ENCODE results near the gene PARP9. TPM values are rescaled to one million over a fixed set of nuclear protein-coding genes. Genes with fewer than 3 reads are reported as not detected.

The PARP9 gene
- 10 to 100 TPM; 39.9 to 46.0 TPM for total RNA-seq

DNA sequence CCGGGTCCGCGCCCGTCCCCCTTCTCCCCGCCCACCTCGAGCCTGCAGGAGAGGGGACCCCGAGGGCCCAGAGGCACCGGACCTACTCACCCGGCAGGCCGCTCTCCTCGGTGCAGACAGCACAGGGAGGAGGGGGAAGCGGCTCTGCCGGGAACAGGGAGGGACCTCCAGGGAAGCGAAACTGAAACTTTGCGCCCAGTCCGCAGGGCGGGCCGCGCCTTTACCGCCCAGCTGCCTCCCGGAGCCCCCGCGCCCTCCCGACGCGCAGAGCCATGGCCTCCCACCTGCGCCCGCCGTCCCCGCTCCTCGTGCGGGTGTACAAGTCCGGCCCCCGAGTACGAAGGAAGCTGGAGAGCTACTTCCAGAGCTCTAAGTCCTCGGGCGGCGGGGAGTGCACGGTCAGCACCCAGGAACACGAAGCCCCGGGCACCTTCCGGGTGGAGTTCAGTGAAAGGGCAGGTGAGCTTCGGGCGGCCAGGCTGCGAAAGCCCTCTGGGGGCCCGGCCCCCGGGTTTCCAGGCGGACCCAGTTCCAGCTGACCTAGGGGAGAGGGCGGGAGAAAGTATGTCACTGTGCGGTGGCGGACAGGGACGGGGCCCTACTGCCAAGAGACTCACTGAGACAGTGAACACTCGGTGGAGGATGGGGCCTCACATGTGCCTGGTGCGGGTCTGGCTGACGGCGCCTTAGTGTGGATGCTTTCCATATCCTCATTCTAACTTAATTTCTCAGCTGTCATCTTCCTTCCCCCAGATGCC, at the start of gene PARP9, which contains the start of gene DTX3L:
Gene PARP9 (minus strand): TSS at position 146 of the 758 bp plus-strand sequence. CDS start 4,680 bp downstream, outside the sequence.
Gene DTX3L (plus strand): TSS at position 184 of the 758 bp plus-strand sequence. CDS start 89 bp downstream, at position 273.
- CTCF ChIA-PET, result interaction anchor here (1.0 to 2.6 kb wide), 4 partner anchors 61 to 148 kb away, joined by 3 to 45 read pairs (median 4); partner anchors contain the start of genes PARP14 and WDR5B
- POLR2A ChIA-PET, result interaction anchor here (0.6 to 1.0 kb wide), 2 partner anchors 115 to 462 kb away, joined by 4 to 5 read pairs; no protein-coding TSS in a partner anchor
- Mint-ChIP-seq H3K27me3 (no peaks in the 10 kb centered on the region), H3K36me3 (ENCODE audit: low read depth) (peaks cover 58% of the 10 kb centered on the region), H3K9me3 (ENCODE audit: low read depth) (no peaks in the 10 kb centered on the region), H3K27ac (peak within 1 kb of the TSS; percentile 97), H3K4me1 (peaks cover 67% of the 10 kb centered on the region), H3K4me3 (peak within 1 kb of the TSS; percentile 83)
- peak; percentile 89 for DNase-seq
- intact Hi-C loops (cut with DNase I, micrococcal nuclease), result loop anchor here (1.0 to 5.0 kb wide), 7 partner anchors 12 to 1017 kb away; partner anchors contain the start of genes FAM162A (in 1 of the 2), HSPBAP1 (in 1 of the 2), POLQ (in 1 of the 2) and SEMA5B (in 1 of the 2)
- ATAC-seq, result peak; percentile 83

DNA sequence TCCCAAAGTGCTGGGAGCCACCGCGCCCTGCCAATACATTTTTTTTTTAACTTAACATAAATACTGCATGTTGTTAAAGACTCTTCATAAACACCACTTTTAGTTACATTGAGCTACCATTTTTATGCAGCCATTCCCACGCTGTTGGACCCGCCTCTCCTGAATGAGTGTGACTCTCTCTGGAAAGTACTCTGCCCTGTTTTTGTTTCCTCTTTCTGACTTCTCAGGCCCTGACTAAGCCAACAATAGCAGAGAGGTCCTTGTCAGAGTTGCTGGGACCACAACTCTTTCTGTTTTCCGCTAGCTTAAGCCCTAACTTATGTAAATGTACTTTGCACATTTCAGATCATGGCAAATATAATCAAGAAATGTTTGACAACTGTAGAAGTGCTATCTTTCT, 48.6 kb upstream of the PARP9 start:
- H3K27ac Mint-ChIP-seq, result no peak overlapping the region
- CTCF ChIA-PET, result interaction anchor here (0.7 kb wide), 1 partner anchor 71 kb away, joined by 3 read pairs; no protein-coding TSS in a partner anchor

DNA sequence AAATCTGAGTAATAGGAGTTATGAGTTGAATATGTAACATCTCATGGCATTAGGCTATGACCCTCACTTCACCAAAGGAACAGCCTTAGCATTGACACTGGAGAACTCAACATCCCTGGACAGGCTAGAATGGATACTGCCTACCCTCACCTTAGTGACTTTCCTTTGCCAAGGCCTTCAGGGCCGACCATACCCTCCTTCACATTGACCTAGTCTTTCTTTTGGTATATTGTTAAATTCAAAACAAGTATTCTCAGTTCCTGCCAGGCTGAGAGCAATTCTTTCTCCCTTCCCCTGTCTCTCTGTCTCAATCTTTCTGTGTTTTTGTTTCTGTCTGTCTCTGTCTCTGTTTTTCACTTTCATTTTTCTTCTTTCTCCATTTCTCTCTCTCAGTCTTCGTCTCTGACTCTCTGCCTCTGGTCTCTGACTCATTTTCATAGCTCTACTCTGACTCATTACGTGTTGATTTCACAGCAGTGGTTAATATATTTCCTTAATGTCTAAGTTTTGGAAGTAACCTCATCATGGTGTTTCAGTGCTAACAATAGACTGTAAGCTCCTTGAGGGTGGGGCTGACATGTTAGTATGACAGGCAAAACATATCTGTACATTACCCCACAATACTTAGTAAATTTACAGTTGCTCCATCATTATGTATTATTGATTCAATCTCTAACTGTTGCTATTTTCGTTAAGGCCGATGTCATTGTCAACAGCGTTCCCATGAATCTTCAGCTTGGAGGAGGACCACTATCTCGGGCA, 45.9 kb upstream of the PARP9 start:
- ChIA-PET CTCF (interaction anchor here (0.5 to 1.2 kb wide), 5 partner anchors 33 to 333 kb away, joined by 3 to 5 read pairs (median 3); partner anchors contain the start of gene PARP15), POLR2A (interaction anchor here (0.5 to 1.0 kb wide), 4 partner anchors 11 to 949 kb away, joined by 3 to 6 read pairs (median 4); partner anchors contain the start of gene HCLS1)
- Mint-ChIP-seq H3K27me3 (no peaks in the 10 kb centered on the region), H3K27ac (peak overlapping the region; percentile 85), H3K4me1 (peaks cover 24% of the 10 kb centered on the region), H3K36me3 (ENCODE audit: low read depth) (peaks cover 34% of the 10 kb centered on the region), H3K9me3 (ENCODE audit: low read depth) (peaks cover 8% of the 10 kb centered on the region), H3K4me3 (peak overlapping the region; percentile 25)
- intact Hi-C loops (cut with DNase I, micrococcal nuclease), result loop anchor here (1.0 to 2.0 kb wide), 13 partner anchors 23 to 464 kb away; partner anchors contain the start of genes DTX3L (in 2 of the 2), PARP9 (in 2 of the 2) and PARP14 (in 1 of the 2)
- ATAC-seq, result peak; percentile 95
- DNase-seq, result peak; percentile 27

More for the DNA sequence above, 48.6 kb upstream of the PARP9 start:
- peaks cover 8% of the 10 kb centered on the region for H3K9me3 Mint-ChIP-seq (ENCODE audit: low read depth)
- H3K4me1 Mint-ChIP-seq, result peaks cover 24% of the 10 kb centered on the region
- no peak for ATAC-seq
- POLR2A ChIA-PET, result interaction anchor here (0.7 kb wide), 1 partner anchor 57 kb away, joined by 4 read pairs; no protein-coding TSS in a partner anchor
- intact Hi-C loops (cut with DNase I, micrococcal nuclease), result no loop called here
- H3K27me3 Mint-ChIP-seq, result no peaks in the 10 kb centered on the region
- H3K36me3 Mint-ChIP-seq (ENCODE audit: low read depth), result peaks cover 39% of the 10 kb centered on the region
- DNase-seq, result no peak
- H3K4me3 Mint-ChIP-seq, result no peak overlapping the region

DNA sequence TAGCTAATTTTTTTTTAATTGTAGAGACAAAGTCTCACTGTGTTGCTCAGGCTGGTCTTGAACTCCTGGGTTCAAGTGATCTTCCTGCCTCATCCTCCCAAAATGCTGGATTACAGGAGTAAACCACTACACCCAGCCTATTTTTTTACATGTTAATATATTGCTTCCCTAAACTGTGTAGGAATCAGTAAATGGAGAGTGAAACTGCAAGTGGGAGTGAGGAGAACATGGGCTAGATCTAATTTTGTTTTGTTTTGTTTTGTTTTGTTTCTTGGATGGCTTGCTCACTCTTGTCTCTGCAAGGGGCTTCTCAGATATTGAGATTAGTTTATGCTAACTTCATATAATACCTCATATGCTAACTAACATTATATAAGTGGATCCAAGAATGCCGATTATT, 44.8 kb upstream of the PARP9 start:
- POLR2A ChIA-PET, result no interaction called here
- ATAC-seq (no peak), DNase-seq (no peak)
- H3K27ac Mint-ChIP-seq, result peak overlapping the region; percentile 78
- H3K4me1 Mint-ChIP-seq, result peaks cover 24% of the 10 kb centered on the region
- no peaks in the 10 kb centered on the region for H3K27me3 Mint-ChIP-seq
- H3K4me3 Mint-ChIP-seq, result no peak overlapping the region
- H3K9me3 Mint-ChIP-seq (ENCODE audit: low read depth), result peaks cover 8% of the 10 kb centered on the region
- H3K36me3 Mint-ChIP-seq (ENCODE audit: low read depth), result peaks cover 34% of the 10 kb centered on the region
- CTCF ChIA-PET, result no interaction called here
- intact Hi-C loops (cut with DNase I, micrococcal nuclease), result no loop called here

DNA sequence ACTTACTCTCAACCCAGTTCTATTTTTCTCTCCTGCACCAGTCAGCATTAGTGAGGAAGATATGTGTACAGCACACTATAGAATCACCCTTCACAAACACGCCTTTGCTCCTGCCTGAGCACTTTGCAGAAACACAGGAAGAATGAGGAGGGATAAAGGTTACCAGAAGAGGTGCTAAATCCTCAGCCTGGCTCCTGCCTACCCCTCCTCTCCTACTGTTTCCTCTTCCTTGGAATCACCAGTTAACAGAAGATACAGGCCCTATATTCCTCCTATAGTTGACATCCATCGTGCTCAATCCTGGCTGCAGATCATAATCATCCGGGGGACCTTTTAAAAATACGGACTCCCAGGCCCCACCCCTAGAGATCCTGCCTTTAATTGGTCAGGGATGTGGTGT, 42.2 kb upstream of the PARP9 start:
- intact Hi-C loops (cut with DNase I, micrococcal nuclease), result no loop called here
- ChIA-PET CTCF (no interaction called here), POLR2A (no interaction called here)
- Mint-ChIP-seq H3K4me1 (peaks cover 28% of the 10 kb centered on the region), H3K9me3 (ENCODE audit: low read depth) (peaks cover 8% of the 10 kb centered on the region), H3K27ac (no peak overlapping the region), H3K4me3 (no peak overlapping the region), H3K36me3 (ENCODE audit: low read depth) (peaks cover 20% of the 10 kb centered on the region), H3K27me3 (no peaks in the 10 kb centered on the region)
- no peak for DNase-seq
- ATAC-seq, result no peak

DNA sequence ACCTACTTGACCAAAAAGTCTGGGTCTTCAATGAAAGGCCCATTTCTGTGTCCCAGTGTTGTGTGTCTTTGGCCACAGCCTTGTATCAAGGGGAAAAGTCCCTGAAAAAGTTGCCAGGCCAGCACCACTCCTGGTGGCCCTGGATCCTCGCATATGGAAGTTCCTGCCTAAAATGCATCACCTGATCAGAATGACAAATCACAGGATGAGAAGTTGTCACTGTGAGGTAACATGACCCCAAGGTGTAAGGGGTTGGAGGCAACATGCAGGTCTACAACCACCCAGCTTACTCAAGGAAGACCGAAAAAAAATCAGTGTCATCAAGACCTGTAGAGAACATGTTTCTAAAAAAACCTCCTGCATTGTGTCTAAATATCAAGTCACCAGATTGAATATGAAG, 39.0 kb upstream of the PARP9 start:
- Mint-ChIP-seq H3K27ac (no peak overlapping the region), H3K27me3 (no peaks in the 10 kb centered on the region), H3K4me1 (peaks cover 7% of the 10 kb centered on the region), H3K36me3 (ENCODE audit: low read depth) (peaks cover 5% of the 10 kb centered on the region), H3K4me3 (no peak overlapping the region), H3K9me3 (ENCODE audit: low read depth) (no peaks in the 10 kb centered on the region)
- ATAC-seq, result no peak
- no peak for DNase-seq
- intact Hi-C loops (cut with DNase I, micrococcal nuclease), result no loop called here
- POLR2A ChIA-PET, result no interaction called here
- CTCF ChIA-PET, result interaction anchor here (1.1 kb wide), 1 partner anchor 76 kb away, joined by 4 read pairs; no protein-coding TSS in a partner anchor

DNA sequence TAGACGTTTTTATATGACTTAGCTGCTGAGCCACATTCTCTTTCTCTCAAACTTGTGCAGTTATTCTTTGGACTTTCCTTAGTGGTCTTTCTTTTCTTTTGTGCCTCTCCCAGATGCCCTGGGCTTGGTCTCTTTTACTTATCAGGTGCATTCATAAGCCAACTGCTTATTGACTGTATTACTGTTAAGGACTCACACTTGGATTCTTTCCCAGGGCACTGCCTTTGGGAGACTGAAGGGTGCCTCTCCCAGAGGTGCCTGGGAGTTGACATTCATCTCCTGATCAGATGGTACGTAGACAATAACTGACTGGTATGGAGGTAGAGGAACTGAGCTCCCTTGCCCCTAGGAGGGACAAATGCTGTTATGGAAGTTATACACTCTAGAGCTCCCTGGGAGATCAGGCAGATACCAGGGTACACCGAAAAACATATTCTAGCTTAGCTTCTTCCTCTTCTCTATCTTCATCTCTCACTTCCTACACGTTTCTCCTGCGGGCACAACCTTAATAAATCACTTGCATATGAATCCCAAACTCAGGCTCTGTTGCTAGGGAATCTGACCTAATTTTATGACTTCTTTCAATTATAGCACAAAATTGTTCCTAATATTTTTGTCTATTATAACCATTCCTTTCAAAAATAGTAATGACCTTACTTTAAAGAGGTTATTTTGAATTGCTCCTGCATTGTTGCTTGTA, 38.1 kb upstream of the PARP9 start:
- no peak overlapping the region for H3K27ac Mint-ChIP-seq

DNA sequence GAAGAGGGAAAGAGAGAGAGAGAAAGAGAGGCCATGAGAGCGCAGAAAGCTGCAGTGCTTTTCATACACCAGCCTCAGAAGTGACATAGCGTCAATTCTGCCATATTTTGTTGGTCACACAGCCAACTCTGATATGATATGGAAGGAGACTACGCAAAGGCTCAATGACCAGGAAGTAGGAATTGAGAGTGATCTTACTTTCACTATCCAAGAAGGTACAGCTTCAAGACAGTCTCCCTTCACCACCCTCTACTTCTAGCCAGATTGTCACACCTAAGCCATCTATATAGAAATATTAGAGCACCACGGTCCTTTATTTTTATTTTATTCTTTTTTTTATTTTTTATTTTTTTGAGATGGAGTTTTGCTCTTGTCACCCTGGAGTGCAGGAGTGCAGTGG, 34.5 kb upstream of the PARP9 start:
- Mint-ChIP-seq H3K9me3 (ENCODE audit: low read depth) (peaks cover 1% of the 10 kb centered on the region), H3K27ac (no peak overlapping the region), H3K27me3 (no peaks in the 10 kb centered on the region), H3K36me3 (ENCODE audit: low read depth) (peaks cover 6% of the 10 kb centered on the region), H3K4me1 (peaks cover 5% of the 10 kb centered on the region), H3K4me3 (no peak overlapping the region)
- DNase-seq (no peak), ATAC-seq (no peak)
- intact Hi-C loops (cut with DNase I, micrococcal nuclease), result no loop called here
- CTCF ChIA-PET, result interaction anchor here (0.7 to 2.4 kb wide), 4 partner anchors 20 to 238 kb away, joined by 3 to 8 read pairs (median 3); no protein-coding TSS in a partner anchor
- POLR2A ChIA-PET, result no interaction called here

More for the DNA sequence above, 38.1 kb upstream of the PARP9 start:
- ChIA-PET POLR2A (no interaction called here), CTCF (no interaction called here)
- Mint-ChIP-seq H3K9me3 (ENCODE audit: low read depth) (no peaks in the 10 kb centered on the region), H3K4me1 (peaks cover 7% of the 10 kb centered on the region), H3K4me3 (no peak overlapping the region), H3K36me3 (ENCODE audit: low read depth) (peaks cover 1% of the 10 kb centered on the region), H3K27me3 (no peaks in the 10 kb centered on the region)
- intact Hi-C loops (cut with DNase I, micrococcal nuclease), result no loop called here
- no peak for ATAC-seq
- no peak for DNase-seq

DNA sequence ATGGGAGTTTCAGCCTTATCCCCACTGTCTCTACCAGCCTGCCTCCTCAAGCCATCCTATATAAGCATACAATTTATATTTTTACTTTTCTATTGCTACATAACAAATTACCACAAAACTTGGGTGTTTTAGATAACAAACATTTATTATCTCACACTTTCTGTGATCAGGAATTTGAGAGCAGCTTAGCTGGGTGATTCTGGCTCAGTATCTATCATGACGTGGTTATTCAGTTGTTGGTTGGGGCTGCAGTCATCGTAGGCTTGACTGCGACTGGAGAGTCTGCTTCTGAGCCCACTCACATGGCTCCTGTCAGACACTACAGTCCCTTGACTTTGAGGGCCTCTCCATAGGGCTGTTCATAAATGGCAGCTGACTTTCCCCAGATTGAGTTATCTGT, 34.1 kb upstream of the PARP9 start:
- CTCF ChIA-PET, result interaction anchor here (0.7 to 2.4 kb wide), 4 partner anchors 20 to 238 kb away, joined by 3 to 8 read pairs (median 3); no protein-coding TSS in a partner anchor
- no peak for DNase-seq

DNA sequence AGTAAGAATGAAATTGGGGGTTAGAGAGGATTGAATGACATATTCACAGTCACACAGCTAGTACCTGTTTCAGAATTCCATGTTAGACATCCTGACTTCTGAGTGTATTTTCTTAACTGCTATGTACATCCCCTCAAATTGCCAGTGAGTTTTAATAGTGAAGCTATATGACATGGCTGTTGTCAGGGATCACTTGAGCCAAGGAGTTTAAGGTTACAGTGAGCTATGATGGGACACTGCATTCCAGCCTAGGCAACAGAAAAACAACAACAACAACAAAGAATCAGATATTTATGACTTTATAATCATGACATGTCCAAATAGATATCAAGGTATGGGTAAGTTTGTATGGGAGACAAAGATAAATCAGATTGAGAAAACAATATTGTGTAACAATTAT, 29.9 kb upstream of the PARP9 start:
- ChIA-PET POLR2A (no interaction called here), CTCF (no interaction called here)
- intact Hi-C loops (cut with DNase I, micrococcal nuclease), result no loop called here
- Mint-ChIP-seq H3K9me3 (ENCODE audit: low read depth) (peaks cover 1% of the 10 kb centered on the region), H3K36me3 (ENCODE audit: low read depth) (peaks cover 12% of the 10 kb centered on the region), H3K27ac (no peak overlapping the region), H3K27me3 (no peaks in the 10 kb centered on the region), H3K4me1 (peaks cover 6% of the 10 kb centered on the region), H3K4me3 (no peak overlapping the region)
- DNase-seq (no peak), ATAC-seq (no peak)

More for the DNA sequence above, 34.1 kb upstream of the PARP9 start:
- peaks cover 1% of the 10 kb centered on the region for H3K9me3 Mint-ChIP-seq (ENCODE audit: low read depth)
- H3K27me3 Mint-ChIP-seq, result no peaks in the 10 kb centered on the region
- intact Hi-C loops (cut with DNase I, micrococcal nuclease), result no loop called here
- H3K4me3 Mint-ChIP-seq, result no peak overlapping the region
- peaks cover 4% of the 10 kb centered on the region for H3K36me3 Mint-ChIP-seq (ENCODE audit: low read depth)
- no peak for ATAC-seq
- H3K4me1 Mint-ChIP-seq, result peaks cover 3% of the 10 kb centered on the region
- POLR2A ChIA-PET, result no interaction called here
- H3K27ac Mint-ChIP-seq, result no peak overlapping the region
